HG03025 (cell line): ENCODE data around the gene PRRG2.
A peak's percentile ranks its signal among the peaks of the same experiment; 100 is the strongest.

Source experiments
- ATAC-seq: cut with Tn5 transposase; IDR thresholded peaks from one replicate; pipeline ENCODE4 v1.9.1; 2021; ENCODE audit warnings: mild to moderate bottlenecking, moderate library complexity; ENCODE audit not compliant: unreplicated experiment, low FRiP score

PRRG2 gene

GRCh38 chr19:49556412-49557398 is 24.4 kb upstream of the PRRG2 start:
- no peak for ATAC-seq

- ATAC-seq = no peak
Observed at GRCh38 chr19:49557641-49558325, 23.3 kb upstream of the PRRG2 start.

DNA sequence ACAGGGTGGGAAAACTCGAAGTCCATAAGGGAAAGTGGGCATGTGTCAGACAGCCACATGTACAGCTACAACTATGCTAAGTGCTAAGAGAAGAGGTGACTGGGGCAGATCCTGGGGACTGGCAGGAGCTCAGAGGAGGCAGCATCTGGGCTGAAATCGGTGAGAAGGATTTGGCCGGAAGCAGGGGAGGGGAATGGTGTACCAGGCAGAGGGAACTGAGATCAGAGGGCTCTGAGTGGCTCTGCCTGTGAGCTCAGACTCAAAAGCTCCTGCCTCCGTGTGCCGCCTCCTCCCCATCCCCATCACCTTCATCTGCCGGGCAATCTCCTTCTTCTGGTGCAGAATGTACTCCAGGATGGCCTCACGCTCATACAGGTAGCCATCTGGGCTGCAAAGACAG is 22.5 kb upstream of the PRRG2 start:
- no peak for ATAC-seq

DNA sequence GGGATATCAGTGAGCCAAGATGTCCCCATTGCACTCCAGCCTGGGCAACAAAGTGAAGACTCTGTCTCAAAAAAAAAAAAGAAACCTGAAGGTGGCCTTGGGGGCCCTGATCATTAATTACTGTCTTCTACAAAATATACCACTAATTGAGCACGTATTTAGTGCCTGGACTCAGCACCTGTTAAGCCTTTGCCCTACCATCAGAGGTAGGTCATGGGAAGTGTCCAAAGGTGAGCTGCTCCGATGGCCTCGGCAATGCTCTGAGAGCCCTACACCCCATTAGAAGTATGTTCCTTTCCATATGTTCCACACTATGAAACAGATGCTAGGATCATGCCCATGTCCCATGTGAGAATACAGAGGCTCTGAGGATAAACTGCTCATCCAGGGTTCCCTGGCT is 21.7 kb upstream of the PRRG2 start:
- ATAC-seq = no peak

DNA sequence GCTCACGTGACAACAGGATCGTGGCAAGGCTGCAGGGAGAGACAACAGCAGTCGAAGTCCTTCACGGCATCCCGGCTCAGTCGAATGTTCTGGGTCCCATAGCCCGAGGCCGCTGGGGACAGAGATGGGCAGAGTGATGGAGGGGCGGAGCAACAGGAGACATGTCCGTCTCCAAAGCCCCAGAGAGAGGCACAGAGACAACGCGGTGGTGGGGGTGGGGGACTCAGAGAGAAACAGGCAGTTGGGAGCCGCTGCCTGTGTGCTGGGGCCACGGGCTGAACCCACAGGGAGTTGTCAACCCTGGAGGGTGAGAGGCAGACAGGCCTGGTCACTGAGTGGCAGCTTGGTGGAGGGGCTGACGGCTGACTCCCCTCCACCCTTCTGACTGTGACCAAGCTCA is 21.2 kb upstream of the PRRG2 start:
- no peak for ATAC-seq

GRCh38 chr19:49560358-49560900 is 20.7 kb upstream of the PRRG2 start:
- no peak for ATAC-seq

DNA sequence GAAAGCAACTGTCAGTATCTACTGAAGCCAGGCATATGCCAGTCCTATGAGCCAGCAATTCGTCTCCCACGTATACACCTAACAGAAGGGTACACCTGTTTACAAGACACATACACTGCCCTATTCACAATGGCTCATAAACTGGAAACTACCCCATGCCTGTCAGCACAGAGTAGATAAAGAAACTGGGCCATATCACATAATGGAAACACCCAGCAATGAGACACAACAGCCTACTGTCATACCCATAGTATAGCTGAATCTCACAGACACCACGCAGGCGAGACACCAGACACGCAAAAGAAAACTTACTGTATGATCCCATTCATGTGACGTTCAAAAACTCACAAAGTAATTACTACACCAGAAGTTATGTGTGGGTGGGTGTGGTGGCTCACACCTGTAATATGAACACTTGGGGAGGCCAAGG is 16.5 kb upstream of the PRRG2 start:
- ATAC-seq = no peak

DNA sequence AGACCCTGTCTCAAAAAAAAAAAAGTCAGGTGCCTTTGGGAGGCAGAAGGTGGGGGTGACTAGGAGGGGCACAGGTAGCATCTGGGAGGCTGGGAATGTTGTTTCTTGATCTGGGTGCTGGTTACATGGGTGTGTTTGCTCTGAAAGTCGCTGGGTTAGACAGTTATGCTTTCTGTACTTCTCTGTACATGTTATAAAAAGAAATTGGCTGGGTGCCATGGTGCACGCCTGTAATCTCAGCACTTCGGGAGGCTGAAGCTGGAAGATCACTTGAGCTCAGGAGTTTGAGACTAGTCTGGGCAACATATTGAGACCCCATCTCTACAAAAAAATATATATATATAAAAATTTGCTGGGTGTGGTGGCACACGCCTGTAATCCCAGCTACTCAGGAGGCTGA is 15.9 kb upstream of the PRRG2 start:
- no peak for ATAC-seq

GRCh38 chr19:49566302-49566701 is 14.8 kb upstream of the PRRG2 start:
- no peak for ATAC-seq

GRCh38 chr19:49567861-49568441 is 13.2 kb upstream of the PRRG2 start:
- ATAC-seq = no peak

DNA sequence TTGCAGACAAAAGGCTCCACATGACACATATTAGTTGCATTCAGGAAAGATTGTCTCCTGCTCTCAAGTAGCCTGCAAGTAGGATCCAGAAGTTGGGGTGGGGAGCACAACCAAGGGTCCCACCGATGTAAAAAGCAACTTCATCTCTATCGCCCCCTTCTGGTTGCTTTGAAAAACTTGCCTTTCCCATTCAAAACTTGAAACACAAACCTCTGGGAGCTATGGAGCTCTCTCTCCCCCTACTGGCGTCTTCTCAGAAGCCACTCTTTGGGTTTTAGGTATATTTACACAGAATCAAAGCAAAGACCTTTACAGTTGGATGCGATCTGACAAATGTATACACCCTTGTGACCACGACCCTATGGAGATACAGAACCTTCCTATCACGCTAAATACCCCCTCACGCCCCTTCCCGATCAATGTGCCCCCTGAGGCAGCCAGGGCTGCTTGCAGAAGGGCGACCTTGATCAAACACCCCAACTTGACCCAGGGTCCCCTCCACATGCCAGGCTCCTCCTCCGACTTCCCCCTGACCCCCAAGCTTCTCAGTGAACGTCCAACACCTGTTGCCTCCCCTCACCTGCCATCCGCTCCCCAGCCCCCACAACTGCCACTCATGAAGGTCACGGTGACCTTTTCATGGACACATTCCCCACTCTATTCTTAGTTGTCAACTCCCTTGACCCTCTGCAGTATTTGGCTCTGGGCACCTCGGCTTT is 10.8 kb upstream of the PRRG2 start:
- ATAC-seq = no peak

- no peak for ATAC-seq
Observed at GRCh38 chr19:49570997-49571676, 10.0 kb upstream of the PRRG2 start.

- ATAC-seq = no peak
Observed at GRCh38 chr19:49573009-49573408, 8.1 kb upstream of the PRRG2 start.

DNA sequence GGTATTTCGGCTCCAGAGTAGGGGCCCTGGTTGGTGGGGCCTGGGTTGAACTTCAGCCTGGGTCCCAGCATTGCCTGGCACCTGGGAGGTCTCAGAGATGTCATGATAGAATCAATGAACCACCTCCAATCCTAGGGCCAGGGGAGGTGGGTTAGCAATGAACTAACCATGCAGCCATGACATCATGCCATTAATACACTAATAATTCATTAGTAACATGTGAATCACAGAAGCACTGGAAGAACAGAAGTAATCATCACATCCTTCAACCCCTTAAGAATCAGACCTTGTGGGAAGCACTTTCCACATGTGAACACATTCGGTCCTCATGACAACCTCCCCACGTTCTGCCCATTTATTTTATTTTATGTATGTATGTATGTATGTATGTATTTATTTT is 7.7 kb upstream of the PRRG2 start:
- no peak for ATAC-seq

DNA sequence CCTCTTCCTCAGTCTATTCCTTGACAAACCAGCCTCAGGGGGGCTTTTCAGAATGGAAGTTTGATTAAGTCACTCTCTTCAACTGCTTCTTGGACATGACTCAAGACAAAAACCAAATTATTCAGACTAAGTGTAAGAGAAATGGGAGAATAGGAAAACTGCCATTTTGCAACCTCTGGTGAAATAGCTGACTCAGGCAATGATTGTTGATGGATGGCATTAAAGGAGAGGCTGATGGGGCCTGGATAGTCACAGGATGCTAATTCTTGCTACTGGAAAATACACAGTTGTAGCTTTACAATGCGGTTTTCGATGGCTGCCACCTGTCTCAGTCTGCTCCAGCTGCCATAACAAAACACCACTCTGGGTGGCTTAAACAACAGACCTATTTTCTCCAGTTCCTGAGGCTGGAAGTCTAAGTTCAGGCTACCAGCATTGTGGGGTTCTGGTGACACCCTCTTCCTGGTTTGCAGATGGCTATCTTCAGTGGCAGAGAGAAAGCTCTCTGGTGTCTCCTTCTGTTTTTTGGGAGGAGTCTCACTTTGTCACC is 6.8 kb upstream of the PRRG2 start:
- no peak for ATAC-seq

- no peak for ATAC-seq
Observed at GRCh38 chr19:49579193-49579592, 1.9 kb upstream of the PRRG2 start.

DNA sequence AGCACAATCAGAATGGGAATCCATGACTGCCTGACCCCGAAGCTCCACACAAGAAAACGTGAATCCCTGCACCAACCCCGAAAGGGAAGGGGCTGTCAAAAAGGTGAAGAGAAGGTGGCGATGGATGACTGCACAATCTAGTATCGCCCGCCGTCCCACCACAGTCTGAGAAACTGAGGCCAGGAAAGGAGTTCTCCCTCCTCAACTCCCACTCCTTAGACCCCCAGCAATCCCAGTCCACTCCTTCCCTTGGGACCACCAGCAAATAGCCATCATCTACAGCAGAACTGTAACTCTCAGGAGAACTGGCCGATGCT is 1.2 kb upstream of the PRRG2 start:
- ATAC-seq = no peak

DNA sequence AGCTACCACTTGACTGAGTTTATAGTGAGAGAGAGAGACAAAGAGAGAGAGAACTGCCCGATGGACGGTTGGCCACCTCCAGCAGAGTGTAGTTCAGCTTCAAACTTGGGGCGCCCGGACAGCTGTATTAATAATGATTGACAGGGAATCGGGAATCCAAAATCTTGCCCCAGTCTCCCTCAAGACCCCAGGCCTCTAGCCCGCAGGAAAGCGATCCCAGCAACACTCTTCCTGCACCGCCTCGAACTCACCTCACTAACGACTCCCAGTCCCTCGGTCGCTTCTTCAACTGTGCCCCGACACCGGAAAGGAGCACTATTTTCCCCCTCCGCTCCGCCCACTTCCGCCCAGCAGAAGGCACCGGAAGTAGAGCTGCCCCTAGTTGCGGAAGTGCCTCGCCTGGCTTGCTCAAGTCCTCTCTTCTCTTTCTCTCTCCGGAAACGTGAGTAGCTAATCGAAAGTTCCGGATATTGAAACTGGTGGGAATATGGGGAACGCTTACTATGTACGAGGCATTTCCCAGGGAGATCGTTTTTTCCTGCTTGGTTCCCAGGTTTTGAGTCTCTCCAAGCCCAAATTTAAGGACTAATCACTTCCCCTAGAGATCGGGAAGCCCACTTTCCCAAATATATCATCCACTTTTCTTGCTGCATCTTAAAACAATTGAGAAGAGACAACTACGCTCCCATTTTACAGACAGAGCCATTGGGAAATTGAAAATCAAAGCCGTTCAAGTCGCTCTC is 681 bp upstream of the PRRG2 start, which contains the start of gene NOSIP:
Gene NOSIP, minus strand, starts transcription at position 293 of the 743 bp plus-strand sequence. CDS start 19,865 bp downstream, outside the sequence.
- ATAC-seq = peak; percentile 76

DNA sequence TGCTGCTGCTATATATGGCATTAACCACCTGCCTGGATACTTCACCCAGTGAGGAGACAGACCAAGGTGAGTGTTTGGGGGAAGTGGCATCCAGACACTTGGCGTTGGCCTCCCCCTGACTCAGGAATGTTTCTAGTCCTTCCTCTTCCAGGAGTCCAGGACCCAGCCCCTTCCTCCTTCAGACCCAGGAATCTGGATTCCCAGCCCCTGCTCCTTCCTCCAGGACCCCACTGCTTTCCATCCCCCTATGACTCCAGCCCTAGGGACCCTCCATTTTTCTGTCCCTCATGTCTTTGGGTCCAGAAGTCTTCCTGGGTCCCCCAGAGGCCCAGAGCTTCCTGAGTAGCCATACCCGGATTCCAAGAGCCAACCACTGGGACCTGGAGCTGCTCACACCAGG is 2.1 kb downstream of the PRRG2 start:
- no peak for ATAC-seq
